ENCODE measurements around the gene STARD13.

- TF ChIP-seq, protein P1, sequence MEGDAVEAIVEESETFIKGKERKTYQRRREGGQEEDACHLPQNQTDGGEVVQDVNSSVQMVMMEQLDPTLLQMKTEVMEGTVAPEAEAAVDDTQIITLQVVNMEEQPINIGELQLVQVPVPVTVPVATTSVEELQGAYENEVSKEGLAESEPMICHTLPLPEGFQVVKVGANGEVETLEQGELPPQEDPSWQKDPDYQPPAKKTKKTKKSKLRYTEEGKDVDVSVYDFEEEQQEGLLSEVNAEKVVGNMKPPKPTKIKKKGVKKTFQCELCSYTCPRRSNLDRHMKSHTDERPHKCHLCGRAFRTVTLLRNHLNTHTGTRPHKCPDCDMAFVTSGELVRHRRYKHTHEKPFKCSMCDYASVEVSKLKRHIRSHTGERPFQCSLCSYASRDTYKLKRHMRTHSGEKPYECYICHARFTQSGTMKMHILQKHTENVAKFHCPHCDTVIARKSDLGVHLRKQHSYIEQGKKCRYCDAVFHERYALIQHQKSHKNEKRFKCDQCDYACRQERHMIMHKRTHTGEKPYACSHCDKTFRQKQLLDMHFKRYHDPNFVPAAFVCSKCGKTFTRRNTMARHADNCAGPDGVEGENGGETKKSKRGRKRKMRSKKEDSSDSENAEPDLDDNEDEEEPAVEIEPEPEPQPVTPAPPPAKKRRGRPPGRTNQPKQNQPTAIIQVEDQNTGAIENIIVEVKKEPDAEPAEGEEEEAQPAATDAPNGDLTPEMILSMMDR (IDR thresholded peaks at IDR 0.05; ENCODE audit: low read depth, low read length, missing input control) = no peak
- TF ChIP-seq, protein P2, sequence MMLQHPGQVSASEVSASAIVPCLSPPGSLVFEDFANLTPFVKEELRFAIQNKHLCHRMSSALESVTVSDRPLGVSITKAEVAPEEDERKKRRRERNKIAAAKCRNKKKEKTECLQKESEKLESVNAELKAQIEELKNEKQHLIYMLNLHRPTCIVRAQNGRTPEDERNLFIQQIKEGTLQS (IDR thresholded peaks at IDR 0.05) = no peak
- TF ChIP-seq TAF1 (conservative IDR thresholded peaks at IDR 0.05) (no peak), MAX (IDR thresholded peaks at IDR 0.05) (no peak)
These were observed 101.0 kb downstream of the STARD13 start for GRCh38 chr13:33184530-33184929.

Data from liver (tissue), 3 donors.